Pancreas (tissue), 10 donors: ENCODE results near the gene ZFP14. TPM values are rescaled to one million over a fixed set of nuclear protein-coding genes. Genes with fewer than 3 reads are reported as not detected.

Experiments
- ATAC-seq, 4 donors: fragments of 200-7000 bp; cut with Tn5 transposase; one replicate each; pipeline versions ENCODE4 v1.8.0 to v1.9.1; 2020; ENCODE audit warnings: mild to moderate bottlenecking in 4 of 4, moderate library complexity in 4 of 4
- DNase-seq, 6 donors: peaks; one replicate each; pipeline ENCODE4 v3.0.0-alpha.2; 2020
- FAIRE-seq: peaks from 2 replicates; lab custom pipeline; 2012; peaks lifted over from hg19 to GRCh38; lab: Jason Lieb, UNC
- H3K27ac ChIP-seq, 4 donors: fragments of 200-600 bp; sonication (generic); 1 replicate in 3 of 4; 2 replicates in 1 of 4; pipeline versions ENCODE4 v1.5.0 to v1.8.0; 2020
- H3K27me3 ChIP-seq, 4 donors: fragments of 200-600 bp; one replicate each; pipeline ENCODE4 v1.8.0; 2021
- H3K36me3 ChIP-seq, 3 donors: fragments of 200-600 bp; sonication (generic) in 1 of 3; one replicate each; pipeline versions ENCODE4 v1.5.0 to v1.8.0; 2020 to 2021
- H3K4me1 ChIP-seq, 3 donors: fragments of 200-600 bp; one replicate each; pipeline ENCODE4 v1.8.0; 2021
- H3K4me3 ChIP-seq, 4 donors: fragments of 200-600 bp; sonication (generic) in 2 of 4; one replicate each; pipeline versions ENCODE4 v1.5.0 to v1.8.0; 2020 to 2021
- H3K9me3 ChIP-seq, 4 donors: fragments of 200-600 bp; one replicate each; pipeline ENCODE4 v1.8.0; 2021
- WGBS, 2 donors: extraction: QIAGEN DNeasy Blood & Tissue Kit; methylation state at CpG; one replicate each; pipeline ENCODE4 v1.1.7; 2013; 5-methylcytosine and 5-hydroxymethylcytosine counted together
- intact Hi-C, 3 donors: fragments of 100-400 bp; cut with DNase I; formaldehyde crosslinking; loops; one replicate each; pipeline versions ENCODE4 v1.11.1 to v1.14.2; 2022
- polyA plus RNA-seq, 2 donors: library from polyadenylated mRNA; stranded (reverse); fragments of 200-250 nt; gene quantifications; one replicate each; pipeline ENCODE4 v1.2.3, GENCODE V29; 2013
- total RNA-seq, 6 donors: library from RNA; stranded (reverse); fragmentation: NEBNext Ultra II Directional in 4 of 6; extraction: Animal tissue kit (Norgen Biotek cat#: 25700) in 4 of 6; gene quantifications; one replicate each; pipeline versions ENCODE4 v1.2.1 to v1.2.4, GENCODE V29; 2021 to 2023
- TF ChIP-seq, protein P1 (sequence below), 4 donors: fragments of 200-600 bp; sonication (generic) in 3 of 4; IDR thresholded peaks; one replicate each; pipeline versions ENCODE4 v1.5.0 to v1.8.0; 2021; ENCODE audit warnings: antibody characterized with exemption in 4 of 4
- donor health status: healthy with polysubstance abuse.
- donor health status: DM: no; HTN: no; CAD: no; lungs with moderate emphysema.
- donor health status: DM: no; HTN: no; CAD: no.
- donor health status: control.
- donor health status: control.
- donor health status: Bipolar disorder and iron deficiency.
- donor health status: DM: yes; HTN: yes; CAD: no.
- donor health status: DM: no; HTN: no; CAD: no.
- donor health status: DM: no; HTN: no; CAD: no.
- donor health status: DM: yes; HTN: yes; CAD: no.

Gene ZFP14
- total and polyA plus RNA-seq, 8 donors: 0.88 to 5.3 (median 1.9) TPM

DNA sequence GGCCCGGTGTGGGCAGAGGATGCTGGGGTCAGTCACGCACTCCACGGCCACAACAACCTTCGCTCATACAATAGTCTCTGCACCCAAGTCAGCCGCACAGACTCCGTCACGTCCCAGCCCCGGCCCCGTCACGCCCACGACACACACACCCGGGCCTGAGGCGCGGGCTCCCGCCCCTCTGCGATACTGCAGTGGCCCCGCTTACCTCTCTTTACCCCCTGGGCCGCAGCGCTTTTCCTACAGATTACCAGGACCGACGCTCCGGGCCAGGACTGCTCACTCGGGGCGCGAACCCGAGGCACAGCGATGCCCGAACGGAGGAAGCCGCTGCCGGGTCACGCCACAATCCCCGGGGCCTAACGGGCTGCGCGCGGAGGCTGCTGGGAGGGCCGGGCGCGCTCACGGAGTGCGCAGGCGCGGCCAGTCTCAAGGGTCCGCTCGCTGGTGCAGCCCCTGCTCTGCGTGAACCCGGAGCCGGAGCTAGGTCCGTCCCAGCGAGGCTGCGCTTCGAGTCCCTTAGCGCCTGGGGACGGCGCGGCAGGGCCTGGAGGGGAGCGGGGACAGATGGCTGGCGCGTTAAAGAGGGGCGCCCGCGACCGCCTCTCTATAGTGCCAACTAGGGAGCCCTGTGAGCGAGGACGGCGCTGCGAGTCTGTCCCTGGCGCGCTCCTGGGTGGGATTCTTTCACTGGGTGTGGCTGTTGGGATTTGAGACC lies 39.4 kb upstream of the ZFP14 start, which contains the start of gene ZFP82:
Gene ZFP82 (minus strand): TSS at position 358 of the 715 bp plus-strand sequence. CDS start 8,855 bp downstream, outside the sequence.
- intact Hi-C loops: no loop called here
- Histone ChIP-seq H3K4me3 (peak within 1 kb of the TSS; percentile 52 to 69 (median 63)), H3K27ac (peak within 1 kb of the TSS; percentile 53 to 77 (median 66)), H3K36me3 (no peaks in the 10 kb centered on the region), H3K4me1 (peaks cover 0 to 3% (median 0%) of the 10 kb centered on the region in 3 donors), H3K27me3 (no peaks in the 10 kb centered on the region), H3K9me3 (no peaks in the 10 kb centered on the region)
- peak; percentile 64 to 89 (median 72) for DNase-seq
- no peak for FAIRE-seq
- 1 to 2% methylated on average over 68 to 70 of the region's 70 CpGs for WGBS, 2 donors
- TF ChIP-seq, protein P1, sequence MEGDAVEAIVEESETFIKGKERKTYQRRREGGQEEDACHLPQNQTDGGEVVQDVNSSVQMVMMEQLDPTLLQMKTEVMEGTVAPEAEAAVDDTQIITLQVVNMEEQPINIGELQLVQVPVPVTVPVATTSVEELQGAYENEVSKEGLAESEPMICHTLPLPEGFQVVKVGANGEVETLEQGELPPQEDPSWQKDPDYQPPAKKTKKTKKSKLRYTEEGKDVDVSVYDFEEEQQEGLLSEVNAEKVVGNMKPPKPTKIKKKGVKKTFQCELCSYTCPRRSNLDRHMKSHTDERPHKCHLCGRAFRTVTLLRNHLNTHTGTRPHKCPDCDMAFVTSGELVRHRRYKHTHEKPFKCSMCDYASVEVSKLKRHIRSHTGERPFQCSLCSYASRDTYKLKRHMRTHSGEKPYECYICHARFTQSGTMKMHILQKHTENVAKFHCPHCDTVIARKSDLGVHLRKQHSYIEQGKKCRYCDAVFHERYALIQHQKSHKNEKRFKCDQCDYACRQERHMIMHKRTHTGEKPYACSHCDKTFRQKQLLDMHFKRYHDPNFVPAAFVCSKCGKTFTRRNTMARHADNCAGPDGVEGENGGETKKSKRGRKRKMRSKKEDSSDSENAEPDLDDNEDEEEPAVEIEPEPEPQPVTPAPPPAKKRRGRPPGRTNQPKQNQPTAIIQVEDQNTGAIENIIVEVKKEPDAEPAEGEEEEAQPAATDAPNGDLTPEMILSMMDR (IDR thresholded peaks at IDR 0.05): no peak
- ATAC-seq: peak; percentile 96 to 98 (median 97)

DNA sequence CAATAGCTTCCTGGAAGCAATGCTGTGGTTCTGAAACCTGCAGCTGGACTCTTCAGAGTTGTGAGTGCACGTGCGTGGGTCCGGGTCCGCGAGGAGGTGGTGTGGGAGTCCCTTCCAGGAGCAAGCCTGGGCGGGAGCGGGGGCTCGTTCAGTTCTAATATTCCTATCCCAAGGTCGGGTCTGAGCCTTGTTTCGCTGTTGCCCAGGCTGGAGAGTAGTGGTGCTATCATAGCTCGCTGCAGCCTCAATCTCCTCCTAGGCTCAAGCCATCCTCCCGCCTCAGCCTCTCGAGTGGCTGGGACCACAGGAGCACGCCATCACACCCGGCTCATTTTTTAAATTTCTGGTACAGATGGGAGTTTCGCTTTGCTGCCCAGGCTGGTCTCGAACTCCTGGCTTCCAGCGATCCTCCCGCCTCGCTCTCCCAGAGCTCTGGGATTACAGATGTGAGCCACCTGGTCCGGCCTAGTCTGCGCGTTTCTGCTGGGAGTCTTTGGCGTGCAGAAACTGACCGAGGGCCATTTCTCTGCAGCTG lies 38.8 kb upstream of the ZFP14 start:
- Histone ChIP-seq H3K27ac (peak overlapping the region in 3 of 4 donors; percentile 63 to 77 (median 69)), H3K36me3 (no peaks in the 10 kb centered on the region), H3K4me1 (peaks cover 0 to 3% (median 0%) of the 10 kb centered on the region in 3 donors), H3K27me3 (no peaks in the 10 kb centered on the region), H3K4me3 (peak overlapping the region; percentile 52 to 69 (median 63)), H3K9me3 (no peaks in the 10 kb centered on the region)
- no peak for FAIRE-seq
- TF ChIP-seq, protein P1 (IDR thresholded peaks at IDR 0.05): no peak
- intact Hi-C loops: no loop called here
- ATAC-seq: no peak
- WGBS, 2 donors: 13 to 22% methylated on average over 25 of the region's 25 CpGs
- DNase-seq: peak in 1 of 6 donors; percentile 8

DNA sequence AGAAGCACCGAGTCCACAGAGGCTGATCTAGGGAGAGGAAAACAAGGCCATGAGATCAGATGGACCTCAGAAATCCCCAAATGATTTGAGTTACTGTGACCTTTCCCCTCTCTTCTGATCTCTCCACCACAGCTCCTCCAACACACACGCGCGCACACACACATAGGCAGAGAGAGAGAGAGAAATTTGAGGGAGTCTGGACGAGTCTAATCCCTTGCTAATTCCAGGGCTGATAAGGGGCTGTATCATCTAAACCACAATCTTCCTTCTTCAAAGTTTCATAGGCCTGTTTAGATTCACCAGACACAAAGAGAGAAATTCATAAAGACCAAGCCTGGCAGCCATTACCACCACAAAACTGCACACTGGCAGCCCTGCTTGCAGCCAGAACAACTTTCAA lies 30.8 kb upstream of the ZFP14 start:
- Histone ChIP-seq H3K4me3 (no peak overlapping the region), H3K27ac (no peak overlapping the region), H3K36me3 (peaks cover 0 to 28% (median 9%) of the 10 kb centered on the region in 3 donors), H3K4me1 (no peaks in the 10 kb centered on the region), H3K9me3 (no peaks in the 10 kb centered on the region), H3K27me3 (no peaks in the 10 kb centered on the region)
- no peak for ATAC-seq
- TF ChIP-seq, protein P1 (IDR thresholded peaks at IDR 0.05): no peak
- no peak for FAIRE-seq
- no peak for DNase-seq
- intact Hi-C loops: no loop called here
- WGBS, 2 donors: 93 to 94% methylated on average over 5 of the region's 5 CpGs

DNA sequence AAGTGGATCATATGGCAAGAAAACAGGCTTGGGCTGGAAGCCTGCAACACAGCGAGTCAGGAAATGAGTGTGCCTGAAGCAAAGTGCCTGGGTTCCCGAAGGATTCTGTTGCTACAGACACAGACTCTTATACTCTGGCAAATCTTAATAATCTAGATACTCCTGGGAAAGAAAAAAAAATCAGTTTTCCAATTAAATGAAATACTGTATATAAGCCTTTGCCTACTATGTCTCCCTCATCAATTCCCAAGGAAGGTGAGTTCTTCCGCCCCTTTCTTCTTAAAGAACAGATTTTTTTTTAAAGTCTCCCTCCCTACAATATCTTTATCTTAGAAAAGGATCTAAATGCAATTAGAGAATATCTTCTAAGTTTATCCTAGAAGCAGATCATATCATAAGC lies 29.1 kb upstream of the ZFP14 start:
- Histone ChIP-seq H3K36me3 (peaks cover 0 to 36% (median 12%) of the 10 kb centered on the region in 3 donors), H3K27me3 (no peaks in the 10 kb centered on the region), H3K4me1 (no peaks in the 10 kb centered on the region), H3K27ac (no peak overlapping the region), H3K4me3 (no peak overlapping the region), H3K9me3 (no peaks in the 10 kb centered on the region)
- DNase-seq (no peak), ATAC-seq (no peak), FAIRE-seq (no peak)
- TF ChIP-seq, protein P1 (IDR thresholded peaks at IDR 0.05): no peak
- intact Hi-C loops: no loop called here
- 94 to 96% methylated on average over 3 of the region's 3 CpGs for WGBS, 2 donors

DNA sequence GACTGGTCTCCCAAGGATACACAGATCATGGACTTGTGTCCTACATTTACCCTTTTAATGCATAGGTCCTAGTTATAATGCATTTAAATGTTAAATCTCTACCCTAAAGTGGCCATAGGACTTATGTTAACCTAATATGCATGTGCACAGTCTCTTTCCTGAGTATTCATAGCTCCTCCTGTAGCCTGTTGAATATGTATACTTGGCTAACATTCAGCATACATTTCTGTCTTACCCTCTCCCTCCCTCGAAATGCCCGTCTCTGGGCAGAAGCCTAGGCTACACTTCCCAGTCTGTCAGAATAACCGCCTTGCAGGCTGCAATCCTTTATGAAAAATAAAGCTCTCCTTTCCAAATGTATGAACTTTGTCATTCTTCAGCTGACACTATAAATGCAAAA lies 25.5 kb upstream of the ZFP14 start:
- DNase-seq: no peak
- intact Hi-C loops: no loop called here
- Histone ChIP-seq H3K36me3 (peaks cover 0 to 35% (median 12%) of the 10 kb centered on the region in 3 donors), H3K27me3 (no peaks in the 10 kb centered on the region), H3K27ac (no peak overlapping the region), H3K9me3 (no peaks in the 10 kb centered on the region), H3K4me1 (no peaks in the 10 kb centered on the region), H3K4me3 (no peak overlapping the region)
- no peak for ATAC-seq
- no peak for FAIRE-seq
- WGBS, 2 donors: 97% methylated on average over 3 of the region's 3 CpGs
- TF ChIP-seq, protein P1 (IDR thresholded peaks at IDR 0.05): no peak
